HS-5 (cell line): ENCODE results near the gene KMT2E.
A peak's percentile ranks its signal among the peaks of the same experiment; 100 is the strongest.

ENCODE experiments used
- DNase-seq: peaks from one replicate; pipeline ENCODE4 v3.0.0-alpha.2; 2012; ENCODE audit warnings: low read depth

Gene KMT2E

DNA sequence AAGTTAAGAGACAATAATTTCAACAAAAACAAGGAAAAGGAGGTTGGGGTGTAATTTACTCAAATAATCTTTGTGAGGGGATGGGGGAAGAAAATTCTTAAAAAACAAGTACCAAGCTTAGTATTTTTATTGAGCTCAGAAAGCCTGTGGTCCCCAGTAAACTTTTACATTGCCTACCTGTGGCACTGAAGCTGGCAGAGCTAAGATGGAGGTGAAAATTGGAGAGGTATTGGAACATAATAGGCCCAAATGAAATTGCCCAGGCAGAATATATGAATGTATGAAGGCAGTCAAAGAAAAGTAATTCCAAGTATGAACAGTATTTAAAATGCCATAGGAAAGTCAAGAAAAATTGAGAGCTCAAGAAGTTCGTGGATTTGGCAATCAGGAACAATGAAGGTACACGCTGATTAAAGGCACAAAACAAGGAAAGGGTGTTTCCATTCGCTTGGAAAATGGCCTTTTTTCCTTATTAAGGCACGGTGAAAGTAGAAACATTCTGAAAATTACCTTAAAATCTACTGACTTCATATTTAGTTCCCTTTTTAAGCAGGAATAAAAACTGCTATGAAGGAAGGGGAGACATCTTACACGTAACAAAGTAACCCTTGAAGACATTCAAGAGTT lies 3.4 kb upstream of the KMT2E start:
- DNase-seq = no peak

- DNase-seq = no peak
Measured at GRCh38 chr7:105011141-105011830, 2.7 kb upstream of the KMT2E start.

GRCh38 chr7:105011831-105012502 lies 2.0 kb upstream of the KMT2E start:
- no peak for DNase-seq

GRCh38 chr7:105012503-105013220 lies 1.3 kb upstream of the KMT2E start:
- DNase-seq = peak; percentile 81

DNA sequence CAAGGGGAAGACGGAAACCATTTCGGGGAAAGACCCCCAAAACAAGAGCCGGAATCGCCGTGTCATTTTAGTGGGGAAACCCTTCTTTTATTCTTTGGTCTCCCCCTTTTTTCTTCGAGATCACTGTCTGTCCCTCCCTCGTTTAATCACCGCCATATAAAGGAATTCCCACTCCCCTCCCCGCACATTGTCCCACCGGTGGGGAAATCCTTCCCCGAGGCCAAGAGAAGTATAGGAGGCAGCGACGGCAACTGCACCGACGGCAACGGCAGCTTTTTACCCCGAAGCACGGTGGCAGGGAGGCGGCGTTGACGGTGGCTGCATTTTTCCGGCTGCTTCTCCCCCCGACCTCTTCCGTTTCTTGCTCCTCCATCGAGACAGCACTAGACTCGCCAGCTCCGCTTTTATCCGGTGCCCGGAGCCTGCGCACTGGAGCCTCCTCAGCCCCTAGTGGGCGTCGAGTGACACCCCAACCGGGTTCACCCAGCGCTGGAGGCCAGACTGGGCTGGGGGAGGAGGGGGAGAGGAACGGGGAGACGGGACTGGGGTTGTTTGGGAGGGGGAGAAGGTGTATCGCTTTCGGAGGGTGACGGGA lies 687 bp upstream of the KMT2E start:
- peak; percentile 46 for DNase-seq

- no peak for DNase-seq
Measured at GRCh38 chr7:105014693-105015389, 836 bp downstream of the KMT2E start.

DNA sequence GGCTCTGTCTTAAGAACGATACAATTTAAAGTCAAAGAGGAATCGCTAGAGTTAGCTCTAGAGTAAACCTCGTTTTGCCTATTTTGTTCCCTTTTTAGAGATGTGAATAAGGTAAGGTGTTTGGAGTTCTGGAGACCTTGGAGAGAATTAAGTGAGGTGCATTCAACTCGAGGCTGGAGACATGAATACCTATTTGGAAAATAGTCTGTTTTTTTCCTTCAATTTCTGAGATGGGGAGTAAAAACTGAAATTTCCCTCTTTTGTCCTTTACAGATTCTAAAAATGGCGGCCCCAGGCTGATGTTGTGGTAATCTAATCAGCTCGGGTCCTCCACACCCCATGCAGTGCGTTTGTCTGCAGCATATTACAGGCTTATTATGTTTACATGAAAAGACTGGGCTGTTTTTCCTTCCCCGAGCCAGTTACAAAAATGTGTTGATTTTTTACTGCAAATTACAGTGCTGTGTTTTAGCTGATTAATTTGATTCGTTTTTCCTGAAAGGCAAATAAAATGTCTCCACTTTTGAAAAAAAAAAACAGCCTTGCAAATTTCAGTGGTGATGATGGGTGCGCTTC lies 1.5 kb downstream of the KMT2E start:
- DNase-seq = no peak

DNA sequence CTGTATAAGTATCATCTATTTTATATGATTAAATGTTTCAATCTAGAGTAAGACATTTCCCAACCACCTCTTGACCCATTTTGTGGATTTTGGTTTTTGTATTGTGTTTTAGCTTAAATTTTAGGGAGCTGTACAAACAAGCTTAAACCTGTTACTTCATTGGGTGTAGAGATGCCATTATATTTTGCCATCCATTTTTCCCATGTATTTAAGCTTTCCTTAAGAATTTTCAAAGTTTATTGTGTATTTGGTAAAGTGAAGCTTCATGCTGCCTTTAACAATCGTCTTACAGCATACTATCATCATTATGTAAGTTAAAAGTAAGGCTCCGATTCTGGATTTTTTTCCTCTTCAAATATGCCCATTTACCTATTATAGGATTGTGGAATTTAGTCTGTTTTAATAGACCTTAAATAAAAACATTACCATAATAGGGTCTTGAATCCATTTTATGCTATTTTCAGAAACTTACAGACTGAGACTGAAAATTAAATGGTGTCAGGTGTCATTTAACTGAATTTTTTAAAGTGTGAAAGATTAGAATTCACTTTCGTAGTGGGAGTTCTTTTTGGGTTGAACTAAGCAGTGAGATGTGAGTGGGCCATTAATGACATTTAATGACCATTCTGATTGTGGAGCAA lies 2.2 kb downstream of the KMT2E start:
- no peak for DNase-seq

- no peak for DNase-seq
Measured at GRCh38 chr7:105016709-105017656, 3.0 kb downstream of the KMT2E start.

DNA sequence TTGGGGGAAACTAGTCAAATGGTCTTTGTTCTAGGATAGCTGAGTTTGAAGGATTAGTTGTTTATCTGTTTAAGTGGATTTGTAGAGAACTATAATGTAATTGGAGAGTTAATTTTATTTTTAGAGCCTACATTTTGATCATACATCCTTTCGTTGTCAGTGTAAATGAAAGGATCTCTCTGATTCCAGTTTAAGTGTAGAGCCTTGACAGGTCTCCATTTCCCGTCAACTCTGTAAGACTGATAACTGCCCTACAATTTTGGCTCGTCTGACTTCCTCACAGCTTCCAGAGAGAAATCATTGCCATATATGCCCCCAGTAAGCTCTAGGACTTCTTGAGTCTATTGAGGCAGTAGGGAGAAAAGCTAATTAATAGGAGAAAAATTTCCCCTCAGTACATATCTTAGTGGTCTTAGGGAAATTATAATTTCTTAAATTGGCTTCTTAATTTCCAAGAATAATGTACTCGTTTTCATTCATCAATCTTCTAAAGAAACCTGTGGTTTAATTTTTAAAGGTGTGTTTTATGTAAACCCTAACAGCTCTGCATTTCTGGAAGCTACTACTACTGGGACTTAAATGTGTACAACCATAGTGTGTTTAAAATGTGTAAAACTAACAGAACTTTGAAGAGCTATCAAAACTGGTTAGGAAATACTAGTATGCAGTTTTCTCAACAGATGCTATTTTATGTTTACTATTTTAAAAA lies 3.8 kb downstream of the KMT2E start:
- DNase-seq = no peak

GRCh38 chr7:105019269-105019668 lies 5.3 kb downstream of the KMT2E start:
- no peak for DNase-seq

DNA sequence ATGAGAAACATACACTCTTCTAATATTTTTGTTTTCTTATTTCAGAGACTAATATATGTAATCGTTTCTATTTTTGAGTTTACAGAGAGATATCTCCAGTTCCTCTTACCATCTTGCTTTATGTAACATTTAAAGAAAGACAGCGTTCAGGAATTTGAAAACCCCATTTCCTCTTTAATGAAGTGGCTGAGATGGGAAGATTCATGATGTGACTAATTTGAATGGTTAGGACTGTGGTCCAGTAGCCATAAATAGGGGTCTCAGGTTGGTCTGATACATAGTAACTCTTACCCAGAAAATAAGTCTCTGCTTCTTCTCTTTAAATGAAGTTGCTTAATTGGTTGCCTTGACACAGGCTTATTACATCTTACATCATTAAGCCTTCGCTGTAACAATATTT lies 6.9 kb downstream of the KMT2E start:
- no peak for DNase-seq

- DNase-seq = no peak
Measured at GRCh38 chr7:105021352-105021751, 7.3 kb downstream of the KMT2E start.

DNA sequence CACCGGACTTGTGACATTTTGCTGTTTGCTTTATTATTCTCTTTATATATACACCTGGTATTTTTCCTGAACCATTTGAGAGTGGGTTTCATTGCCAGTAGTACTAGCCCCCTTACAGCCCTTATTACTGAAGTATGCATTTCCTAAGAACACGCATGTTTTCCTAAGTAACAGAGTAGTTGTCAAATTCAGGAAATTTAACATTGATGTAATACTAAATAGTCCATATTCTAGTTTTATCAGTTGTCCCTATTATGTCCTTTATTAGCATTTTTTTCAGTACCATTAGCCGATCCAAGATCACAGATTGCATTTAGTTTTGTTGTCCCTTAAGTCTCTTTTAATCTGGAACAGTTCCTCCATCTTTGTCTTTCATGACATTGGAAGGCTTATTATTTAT lies 8.0 kb downstream of the KMT2E start:
- no peak for DNase-seq

DNA sequence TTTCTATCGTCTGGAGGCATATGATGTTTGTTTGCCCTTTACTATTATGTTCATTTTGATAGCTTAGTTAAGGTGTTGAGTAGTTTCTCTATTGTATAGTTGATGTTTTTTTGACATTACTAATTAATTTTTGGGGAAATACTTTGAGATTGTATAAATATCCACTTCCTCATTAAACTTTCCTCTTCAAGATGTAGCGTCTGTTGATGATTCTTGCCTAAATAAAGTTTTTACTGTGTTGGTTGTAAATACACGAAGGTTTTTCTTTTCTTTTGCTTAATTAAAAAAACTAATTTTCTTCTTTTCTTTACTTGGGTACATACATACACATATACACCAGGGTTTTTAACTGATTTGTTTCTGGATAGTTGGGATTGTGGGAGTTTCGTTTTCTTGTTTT lies 8.5 kb downstream of the KMT2E start:
- DNase-seq = no peak

DNA sequence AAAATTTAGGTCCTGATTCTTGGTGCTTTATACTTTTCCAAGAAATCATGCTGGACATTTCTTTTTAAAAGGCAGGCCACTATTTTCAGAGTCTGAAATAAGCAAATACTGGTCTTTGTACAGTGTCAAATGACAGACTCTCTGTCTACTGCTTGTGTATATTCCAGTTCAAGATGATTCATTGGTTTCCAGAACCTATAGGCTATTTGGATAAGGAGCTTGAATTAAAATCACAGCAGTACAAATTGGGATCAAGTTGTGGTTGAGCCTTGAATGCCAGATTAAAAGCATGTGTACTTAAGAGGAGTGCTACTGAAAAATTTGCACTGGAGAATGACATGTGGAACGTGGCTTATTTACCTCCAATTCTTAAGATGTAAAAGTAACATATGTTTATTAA lies 10.7 kb downstream of the KMT2E start:
- no peak for DNase-seq

DNA sequence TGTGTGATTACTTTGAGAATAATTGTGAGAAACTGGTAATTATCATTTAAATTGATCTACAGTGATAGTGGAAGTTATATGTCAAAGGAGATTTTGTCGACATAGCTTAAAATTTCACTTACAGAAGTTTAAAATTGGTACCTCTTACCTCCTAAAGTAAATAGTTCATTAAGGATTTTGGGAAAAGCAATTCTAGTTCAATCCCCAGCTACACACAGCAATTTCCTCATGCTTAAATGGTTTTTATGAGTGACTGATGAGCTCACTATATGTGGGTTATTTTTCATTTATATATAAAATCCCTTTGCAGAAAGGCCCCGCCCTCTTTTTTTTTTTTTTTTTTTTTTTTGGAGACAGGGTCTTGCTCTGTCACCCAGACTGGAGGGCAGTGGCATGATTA lies 12.7 kb downstream of the KMT2E start:
- no peak for DNase-seq

- DNase-seq = no peak
Measured at GRCh38 chr7:105027176-105027853, 13.3 kb downstream of the KMT2E start.

GRCh38 chr7:105028004-105028403 lies 14.0 kb downstream of the KMT2E start:
- no peak for DNase-seq
